HG02884 (cell line): ENCODE results near the gene AGT.

Experiments
- ATAC-seq: cut with Tn5 transposase; IDR thresholded peaks from one replicate; pipeline ENCODE4 v1.9.1; 2021; ENCODE audit warnings: mild to moderate bottlenecking, moderate library complexity; ENCODE audit not compliant: unreplicated experiment

Gene AGT

GRCh38 chr1:230713915-230714764 is at the start of gene AGT:
AGT (minus strand) TSS chr1:230714122; CDS start chr1:230710823, 3,299 bp downstream.
- ATAC-seq = no peak

- ATAC-seq = no peak
These were observed 47.7 kb upstream of the AGT start for GRCh38 chr1:230761443-230762167.

GRCh38 chr1:230760360-230760827 is 46.5 kb upstream of the AGT start:
- no peak for ATAC-seq

GRCh38 chr1:230759369-230760065 is 45.6 kb upstream of the AGT start:
- ATAC-seq = no peak

GRCh38 chr1:230758709-230759368 is 44.9 kb upstream of the AGT start:
- no peak for ATAC-seq

GRCh38 chr1:230757856-230758708 is 44.2 kb upstream of the AGT start:
- no peak for ATAC-seq

- no peak for ATAC-seq
These were observed 40.9 kb upstream of the AGT start for GRCh38 chr1:230754796-230755195.

GRCh38 chr1:230753586-230754251 is 39.8 kb upstream of the AGT start:
- no peak for ATAC-seq

GRCh38 chr1:230753191-230753585 is 39.3 kb upstream of the AGT start:
- no peak for ATAC-seq

GRCh38 chr1:230752407-230752806 is 38.5 kb upstream of the AGT start:
- ATAC-seq = no peak

GRCh38 chr1:230750986-230751625 is 37.2 kb upstream of the AGT start:
- ATAC-seq = no peak

GRCh38 chr1:230750576-230750975 is 36.7 kb upstream of the AGT start:
- ATAC-seq = no peak

GRCh38 chr1:230749635-230750034 is 35.7 kb upstream of the AGT start:
- no peak for ATAC-seq

- peak; percentile 52 for ATAC-seq
These were observed 35.2 kb upstream of the AGT start for GRCh38 chr1:230749150-230749549.

- ATAC-seq = no peak
These were observed 34.2 kb upstream of the AGT start for GRCh38 chr1:230747890-230748800.

- no peak for ATAC-seq
These were observed 33.3 kb upstream of the AGT start, which contains the start of gene CAPN9 for GRCh38 chr1:230747127-230747730. CAPN9 (plus strand) TSS chr1:230747388; CDS start chr1:230747497, 109 bp downstream.

GRCh38 chr1:230746617-230747016 is 32.7 kb upstream of the AGT start:
- no peak for ATAC-seq
